ENCODE data around the gene CLDN14. TPM values are rescaled to one million over a fixed set of nuclear protein-coding genes. Genes with fewer than 3 reads are reported as not detected.

CLDN14 gene
- total RNA-seq, 4 donors from 2014 or later = not detected

DNA sequence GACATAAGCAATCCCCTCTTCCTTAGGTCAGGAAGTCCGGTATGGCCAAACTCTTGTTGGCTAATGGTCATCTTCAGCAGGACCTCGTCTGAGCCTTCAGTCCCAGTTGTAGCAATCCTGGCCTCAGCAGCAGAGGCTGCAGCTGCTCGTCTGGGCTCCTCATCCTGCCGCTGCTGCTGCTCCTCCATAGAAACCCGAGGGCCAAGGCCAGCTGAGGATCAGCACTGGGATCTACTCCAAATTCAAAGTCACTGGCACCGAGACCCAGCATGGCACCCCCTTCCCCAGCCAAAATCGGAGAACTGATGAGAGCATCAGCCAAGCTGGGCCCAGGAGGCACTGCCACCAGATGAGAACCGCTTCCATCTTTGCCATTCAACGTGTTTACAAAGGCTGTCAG, 6.3 kb upstream of the CLDN14 start:
- TF ChIP-seq, protein P1, sequence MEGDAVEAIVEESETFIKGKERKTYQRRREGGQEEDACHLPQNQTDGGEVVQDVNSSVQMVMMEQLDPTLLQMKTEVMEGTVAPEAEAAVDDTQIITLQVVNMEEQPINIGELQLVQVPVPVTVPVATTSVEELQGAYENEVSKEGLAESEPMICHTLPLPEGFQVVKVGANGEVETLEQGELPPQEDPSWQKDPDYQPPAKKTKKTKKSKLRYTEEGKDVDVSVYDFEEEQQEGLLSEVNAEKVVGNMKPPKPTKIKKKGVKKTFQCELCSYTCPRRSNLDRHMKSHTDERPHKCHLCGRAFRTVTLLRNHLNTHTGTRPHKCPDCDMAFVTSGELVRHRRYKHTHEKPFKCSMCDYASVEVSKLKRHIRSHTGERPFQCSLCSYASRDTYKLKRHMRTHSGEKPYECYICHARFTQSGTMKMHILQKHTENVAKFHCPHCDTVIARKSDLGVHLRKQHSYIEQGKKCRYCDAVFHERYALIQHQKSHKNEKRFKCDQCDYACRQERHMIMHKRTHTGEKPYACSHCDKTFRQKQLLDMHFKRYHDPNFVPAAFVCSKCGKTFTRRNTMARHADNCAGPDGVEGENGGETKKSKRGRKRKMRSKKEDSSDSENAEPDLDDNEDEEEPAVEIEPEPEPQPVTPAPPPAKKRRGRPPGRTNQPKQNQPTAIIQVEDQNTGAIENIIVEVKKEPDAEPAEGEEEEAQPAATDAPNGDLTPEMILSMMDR (IDR thresholded peaks at IDR 0.05; ENCODE audit: low read depth) = no peak

GRCh38 chr21:36485476-36485875, 5.6 kb upstream of the CLDN14 start:
- TF ChIP-seq, protein P1 (IDR thresholded peaks at IDR 0.05; ENCODE audit: low read depth) = no peak

DNA sequence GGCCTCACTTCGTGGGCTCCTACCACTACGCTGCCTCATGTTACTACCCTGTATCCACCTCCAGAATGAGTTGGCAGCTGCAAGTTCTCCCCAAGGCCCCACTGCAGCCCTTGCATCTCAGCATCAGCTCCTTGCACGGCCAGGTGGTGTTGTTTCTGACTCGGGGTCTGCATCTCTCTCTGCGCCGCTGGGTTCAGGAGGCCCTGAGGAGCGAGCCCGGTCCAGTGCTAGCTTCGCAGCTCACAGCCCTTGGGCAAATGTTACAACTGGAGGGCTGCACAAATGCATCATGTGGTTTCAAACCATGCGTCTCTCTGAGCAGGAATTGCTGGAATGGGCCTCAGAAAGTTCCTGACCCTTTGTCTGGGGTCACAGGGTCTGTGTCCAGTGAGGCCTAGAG, 3.2 kb upstream of the CLDN14 start:
- TF ChIP-seq, protein P1 (IDR thresholded peaks at IDR 0.05; ENCODE audit: low read depth) = no peak

GRCh38 chr21:36482673-36483072, 2.8 kb upstream of the CLDN14 start:
- TF ChIP-seq, protein P1 (IDR thresholded peaks at IDR 0.05; ENCODE audit: low read depth) = no peak

DNA sequence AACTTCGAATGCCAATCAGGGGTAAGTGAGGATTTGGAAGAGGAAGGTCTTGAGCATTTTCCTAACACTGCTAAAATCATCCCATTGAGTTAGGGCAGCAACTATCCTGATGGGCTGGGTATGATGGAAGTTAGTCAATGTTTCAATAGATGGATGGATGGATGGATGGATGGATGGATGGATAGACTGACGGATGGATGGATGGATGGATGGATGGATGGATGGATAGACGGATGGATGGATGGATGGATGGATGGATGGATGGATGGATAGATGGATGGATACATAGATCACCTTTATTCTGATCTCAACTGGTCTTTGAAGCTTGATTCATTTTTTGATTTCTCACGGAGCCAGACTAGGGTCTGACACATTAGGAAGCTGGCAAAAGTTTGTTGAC, 2.3 kb upstream of the CLDN14 start:
- TF ChIP-seq, protein P1 (IDR thresholded peaks at IDR 0.05; ENCODE audit: low read depth) = no peak

DNA sequence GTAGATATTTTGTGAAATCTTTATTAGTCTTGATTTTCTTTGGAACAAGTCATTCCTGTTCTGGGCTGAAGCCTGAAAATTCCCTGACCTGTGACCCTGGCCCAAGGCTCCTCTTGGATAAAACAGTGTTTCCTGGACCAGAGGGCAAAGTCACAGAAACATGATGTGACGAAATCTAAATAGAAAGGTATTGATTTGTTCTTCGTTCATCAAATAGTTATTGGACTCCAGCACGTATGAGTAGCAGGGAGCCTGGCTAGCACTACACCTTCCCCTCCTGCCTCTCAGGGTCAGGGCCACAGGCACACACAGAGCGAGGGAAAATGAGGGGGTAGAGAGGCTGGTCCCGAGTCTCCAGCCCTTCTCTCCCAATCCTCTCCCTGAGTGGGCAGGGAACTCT, 1.7 kb upstream of the CLDN14 start:
- TF ChIP-seq, protein P1 (IDR thresholded peaks at IDR 0.05; ENCODE audit: low read depth) = no peak

GRCh38 chr21:36480618-36481017, 696 bp upstream of the CLDN14 start:
- TF ChIP-seq, protein P1 (IDR thresholded peaks at IDR 0.05; ENCODE audit: low read depth) = no peak

All from subcutaneous adipose tissue (tissue), 4 donors.